ENCODE data around the gene LAP3. TPM values are rescaled to one million over a fixed set of nuclear protein-coding genes. Genes with fewer than 3 reads are reported as not detected.

Gene LAP3
- total RNA-seq, 6 donors from 2014 or later, result 70.0 to 116 (median 94.3) TPM

GRCh38 chr4:17657090-17657489, 80.1 kb downstream of the LAP3 start:
- no peak overlapping the region for H3K4me3 ChIP-seq
- H3K27me3 ChIP-seq, result no peaks in the 10 kb centered on the region
- H3K4me1 ChIP-seq, result no peaks in the 10 kb centered on the region
- DNase-seq (no peak), ATAC-seq (ENCODE audit: low FRiP score in 2 of 2) (no peak)
- H3K36me3 ChIP-seq, result no peaks in the 10 kb centered on the region
- WGBS, 2 donors, result 83 to 90% methylated on average over 1 of the region's 1 CpG
- no peaks in the 10 kb centered on the region for H3K9me3 ChIP-seq
- H3K27ac ChIP-seq, result no peak overlapping the region
- TF ChIP-seq POLR2AphosphoS5 (IDR thresholded peaks at IDR 0.05) (no peak), EP300 (IDR thresholded peaks at IDR 0.05) (no peak), CTCF (IDR thresholded peaks at IDR 0.05) (no peak), POLR2A (IDR thresholded peaks at IDR 0.05) (no peak)

Other genes starting within 250 kb of the LAP3 start
- 10 to 100 TPM; 16.3 to 48.4 (median 22.7) TPM for gene QDPR, start 65.1 kb upstream of the LAP3 start, total RNA-seq
- gene CLRN2, start 62.0 kb upstream of the LAP3 start, total RNA-seq, result not detected
- gene MED28, start 37.4 kb downstream of the LAP3 start, total RNA-seq, result 10 to 100 TPM; 14.7 to 56.2 (median 19.0) TPM
- 1 to 10 TPM in 1 of 6 donors, under 1 TPM in 5; 0.13 to 1.0 (median 0.34) TPM for gene FAM184B, start 204.4 kb downstream of the LAP3 start, total RNA-seq
- gene DCAF16, start 233.6 kb downstream of the LAP3 start, total RNA-seq, result 10 to 100 TPM; 16.1 to 35.9 (median 21.8) TPM
- gene NCAPG, start 233.8 kb downstream of the LAP3 start, total RNA-seq, result 1 to 10 TPM in 5 of 6 donors, not detected in 1; 1.4 to 2.4 (median 2.1) TPM

Data from upper lobe of left lung (tissue), 6 donors.